HG03378 (cell line): ENCODE results near the gene NELFB.
"Not testable (repeated sequence)": the region's sequence is repeated elsewhere in the genome, so short reads cannot be mapped to it uniquely, and the experiment has no call there.

Experiments used
- ATAC-seq: cut with Tn5 transposase; IDR thresholded peaks from one replicate; pipeline ENCODE4 v1.9.1; 2021; ENCODE audit warnings: mild to moderate bottlenecking, moderate library complexity; ENCODE audit not compliant: unreplicated experiment

The NELFB gene

GRCh38 chr9:137247135-137247915, 7.8 kb upstream of the NELFB start:
- ATAC-seq, result no peak

GRCh38 chr9:137247916-137248175, 7.3 kb upstream of the NELFB start:
- no peak for ATAC-seq

DNA sequence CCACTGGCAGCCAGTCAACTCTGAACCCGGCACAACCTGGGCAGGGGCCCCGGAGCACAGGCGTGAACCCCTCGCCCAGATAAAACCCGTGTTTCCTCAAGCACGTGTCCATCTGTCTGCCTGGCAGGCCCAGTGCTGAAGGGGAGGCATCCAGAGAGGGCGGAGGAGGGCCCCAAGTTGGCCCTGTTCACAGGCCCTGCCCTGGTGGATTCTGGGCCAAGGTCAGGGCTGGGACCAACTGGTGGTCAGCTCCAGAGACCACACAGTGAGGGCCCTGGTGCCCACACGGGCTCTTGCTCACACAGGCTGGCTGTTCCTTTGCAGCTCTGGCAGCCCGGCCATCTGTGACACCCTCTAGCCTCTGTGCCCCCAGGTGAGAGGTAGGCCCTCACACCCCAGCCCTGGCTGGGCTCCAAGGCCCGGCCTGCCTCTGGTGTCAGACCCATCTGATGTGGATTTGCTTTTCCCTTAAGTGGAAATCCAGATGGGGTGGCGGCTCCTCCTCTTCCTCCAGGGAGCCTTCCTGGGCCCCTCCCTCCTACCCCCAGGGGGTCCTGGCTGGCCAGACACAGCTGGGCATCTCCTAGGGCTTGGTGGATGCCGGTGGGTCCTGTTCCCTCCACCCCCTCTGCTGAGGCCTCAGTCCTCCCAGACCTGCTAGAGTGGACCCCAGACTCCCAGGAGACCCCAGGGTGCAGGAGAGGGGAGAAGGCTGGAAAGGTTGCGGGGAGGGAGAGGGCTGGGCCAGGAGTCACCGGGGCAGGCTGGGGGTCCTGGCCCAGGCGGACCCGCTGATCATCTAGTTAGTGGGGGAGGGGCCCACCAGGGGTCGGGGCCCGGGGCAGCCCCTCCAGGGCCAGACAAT, 4.6 kb upstream of the NELFB start:
- ATAC-seq, result no peak

DNA sequence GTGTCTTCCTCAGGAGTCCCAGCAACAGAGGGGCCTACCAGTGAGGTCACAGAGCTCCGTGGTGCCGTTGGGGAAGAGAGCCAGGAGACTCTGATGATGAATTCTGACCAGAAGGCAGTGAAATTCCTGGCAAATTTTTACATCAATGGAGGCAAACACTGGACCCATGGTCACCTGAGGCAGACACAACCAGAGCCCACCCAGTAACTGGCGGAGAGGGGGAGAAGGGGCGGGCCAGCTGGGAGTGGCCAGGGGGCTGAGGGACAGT, 4.0 kb upstream of the NELFB start, which contains the start of gene STPG3:
Gene STPG3 (plus strand): TSS at position 93 of the 268 bp plus-strand sequence. CDS start 1 bp downstream, at position 94.
- no peak for ATAC-seq

DNA sequence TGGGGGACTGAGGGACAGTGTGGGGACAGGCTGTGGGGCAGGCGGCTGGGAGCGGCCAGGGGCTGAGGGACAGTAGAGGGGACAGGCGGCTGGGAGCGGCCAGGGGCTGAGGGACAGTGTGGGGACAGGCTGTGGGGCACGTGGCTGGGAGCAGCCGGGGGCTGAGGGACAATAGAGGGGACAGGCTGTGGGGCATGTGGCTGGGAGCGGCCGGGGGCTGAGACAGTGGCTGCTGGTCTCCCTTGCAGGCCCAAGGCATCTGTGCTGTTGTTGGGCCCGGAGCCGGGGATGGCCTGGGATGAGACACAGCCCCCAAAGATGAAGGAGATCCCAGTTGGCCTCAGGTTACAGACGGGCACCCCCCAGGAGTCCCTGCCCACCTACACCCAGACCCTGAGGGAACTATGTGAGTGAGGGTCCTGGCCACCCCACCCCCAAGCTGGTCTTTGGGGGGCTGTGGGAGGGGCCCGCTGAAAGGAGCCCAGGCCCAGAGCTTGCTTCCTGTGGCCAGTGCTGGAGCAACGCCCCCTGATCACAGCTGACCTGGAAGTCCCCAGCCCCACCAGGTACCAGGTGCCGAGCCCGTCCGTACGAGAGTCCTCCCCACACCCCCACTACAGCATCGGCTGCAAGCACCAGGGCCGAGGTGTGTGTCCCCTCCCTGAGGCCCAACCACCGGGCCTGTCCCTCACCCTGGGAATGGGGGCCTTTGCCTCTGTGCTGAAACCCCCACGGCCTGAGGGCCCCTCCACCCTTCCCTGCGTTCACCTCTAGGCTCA, 3.4 kb upstream of the NELFB start:
- ATAC-seq, result no peak

DNA sequence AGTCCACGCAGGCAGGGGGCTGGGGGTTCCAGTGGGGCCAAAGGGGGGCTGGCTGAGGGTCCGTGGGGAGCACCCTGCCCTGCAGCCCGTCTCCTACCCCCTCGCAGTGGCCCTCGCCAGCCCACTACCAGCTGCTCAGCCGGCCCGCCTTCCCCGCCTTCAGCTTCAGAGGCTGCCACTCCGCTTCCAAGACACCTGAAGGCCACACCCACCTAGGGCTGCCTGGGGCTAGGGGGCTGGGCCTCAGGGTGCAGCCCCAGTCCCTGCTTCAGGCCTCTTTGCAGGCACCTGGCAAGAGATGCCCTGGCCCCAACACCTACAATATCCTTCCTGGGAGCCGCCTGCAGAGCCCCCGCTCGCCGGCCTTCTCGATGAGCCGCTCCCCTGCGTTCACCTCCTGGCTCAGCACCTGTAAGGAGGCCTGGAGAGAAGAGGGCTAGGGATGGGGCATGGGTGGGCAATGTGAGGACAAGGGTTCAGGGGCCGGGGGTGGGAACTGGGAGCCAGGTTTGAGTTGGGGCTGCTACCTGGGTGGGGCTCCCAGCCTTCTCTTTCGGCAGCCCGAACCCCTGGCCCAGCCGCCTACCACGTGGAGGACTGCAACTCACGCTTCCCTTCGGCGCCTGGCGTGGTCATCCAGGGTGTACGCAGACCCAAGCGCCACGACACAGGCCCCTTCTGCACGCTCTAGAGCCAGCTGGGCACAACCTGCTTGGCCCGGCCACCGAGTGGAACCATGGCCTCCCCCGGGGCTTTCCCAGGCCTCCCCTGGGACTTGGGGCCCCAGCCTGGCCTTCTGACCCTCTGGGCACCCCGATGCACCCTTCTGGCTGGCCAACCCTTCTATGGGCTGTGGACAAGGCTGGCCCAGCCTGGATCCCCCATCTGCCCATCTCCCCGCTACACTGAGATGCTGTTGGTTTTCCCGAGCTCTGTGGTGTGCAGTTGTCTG, 2.3 kb upstream of the NELFB start:
- ATAC-seq, result no peak

GRCh38 chr9:137253717-137254623, 1.2 kb upstream of the NELFB start:
- no peak for ATAC-seq

DNA sequence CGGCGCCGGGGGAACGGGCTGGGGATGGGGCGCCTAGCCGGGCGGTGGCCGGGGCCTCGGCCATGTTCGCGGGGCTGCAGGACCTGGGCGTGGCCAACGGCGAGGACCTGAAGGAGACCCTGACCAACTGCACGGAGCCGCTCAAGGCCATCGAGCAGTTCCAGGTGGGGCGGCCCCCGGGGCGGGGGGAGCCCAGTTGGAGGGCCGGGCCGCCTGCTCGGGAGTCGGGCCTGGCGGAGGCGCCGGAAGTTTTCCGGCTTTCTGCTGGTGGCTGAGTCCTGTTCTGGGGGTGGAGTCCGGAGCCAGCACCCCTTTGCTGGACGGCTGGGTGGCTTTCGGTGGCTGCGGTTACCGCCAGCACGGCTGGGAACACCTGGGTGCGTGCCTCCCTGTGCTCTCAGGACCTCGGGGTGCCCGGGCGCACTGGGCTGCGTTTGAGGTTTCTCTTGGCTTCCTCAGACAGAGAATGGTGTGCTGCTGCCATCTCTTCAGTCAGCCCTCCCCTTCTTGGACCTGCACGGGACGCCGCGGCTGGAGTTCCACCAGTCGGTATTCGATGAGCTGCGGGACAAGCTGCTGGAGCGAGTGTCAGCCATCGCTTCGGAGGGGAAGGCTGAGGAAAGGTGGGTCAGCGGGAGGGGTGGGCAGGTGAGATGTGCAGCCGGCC, 454 bp downstream of the NELFB start:
- peak; percentile 10 for ATAC-seq

- ATAC-seq, result no peak
Measured at GRCh38 chr9:137256362-137256761, 1.2 kb downstream of the NELFB start.

- no peak for ATAC-seq
Measured at GRCh38 chr9:137256856-137257255, 1.7 kb downstream of the NELFB start.

DNA sequence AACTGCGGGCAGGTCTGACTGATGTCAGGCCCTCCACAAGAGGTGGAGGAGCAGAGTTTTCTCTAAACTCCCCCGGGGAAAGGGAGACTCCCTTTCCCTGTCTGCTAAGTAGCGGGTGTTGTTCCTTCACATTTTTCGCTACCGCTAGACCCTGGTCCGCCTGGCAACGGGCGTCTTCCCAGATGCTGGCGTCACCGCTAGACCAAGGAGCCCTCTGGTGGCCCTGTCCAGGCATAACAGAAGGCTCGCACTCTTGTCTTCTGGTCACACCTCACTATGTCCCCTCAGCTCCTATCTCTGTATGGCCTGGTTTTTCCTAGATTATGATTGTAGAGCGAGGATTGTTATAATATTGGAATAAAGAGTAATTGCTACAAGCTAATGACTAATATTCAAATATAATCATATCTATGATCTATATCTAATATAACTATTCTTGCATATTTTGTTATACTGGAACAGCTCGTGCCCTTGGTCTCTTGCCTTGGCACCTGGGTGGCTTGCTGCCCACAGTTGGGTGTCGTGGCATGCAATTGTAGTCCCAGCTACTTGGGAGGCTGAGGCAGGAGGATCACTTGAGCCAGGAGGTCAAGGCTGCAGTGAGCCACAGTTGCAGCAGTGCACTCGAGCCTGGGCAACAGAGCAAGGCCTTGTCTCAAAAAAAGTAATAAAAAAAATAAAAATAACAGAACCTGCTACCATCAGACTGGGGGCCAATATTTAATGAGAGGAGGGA, 7.2 kb downstream of the NELFB start:
- not testable (repeated sequence) for ATAC-seq

DNA sequence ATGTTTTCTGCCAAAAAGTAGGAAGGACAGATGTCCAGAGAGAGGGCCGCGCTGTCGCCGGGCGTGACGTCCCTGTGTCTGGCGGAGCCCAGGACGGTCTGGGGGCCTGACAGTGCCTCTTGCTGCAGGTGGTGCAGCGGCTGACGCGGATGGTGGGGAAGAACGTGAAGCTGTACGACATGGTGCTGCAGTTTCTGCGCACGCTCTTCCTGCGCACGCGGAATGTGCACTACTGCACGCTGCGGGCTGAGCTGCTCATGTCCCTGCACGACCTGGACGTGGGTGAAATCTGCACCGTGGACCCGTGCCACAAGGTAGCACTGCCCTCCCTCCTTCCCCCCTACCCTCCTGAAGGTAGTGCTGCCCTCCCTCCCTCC, 7.8 kb downstream of the NELFB start:
- no peak for ATAC-seq

DNA sequence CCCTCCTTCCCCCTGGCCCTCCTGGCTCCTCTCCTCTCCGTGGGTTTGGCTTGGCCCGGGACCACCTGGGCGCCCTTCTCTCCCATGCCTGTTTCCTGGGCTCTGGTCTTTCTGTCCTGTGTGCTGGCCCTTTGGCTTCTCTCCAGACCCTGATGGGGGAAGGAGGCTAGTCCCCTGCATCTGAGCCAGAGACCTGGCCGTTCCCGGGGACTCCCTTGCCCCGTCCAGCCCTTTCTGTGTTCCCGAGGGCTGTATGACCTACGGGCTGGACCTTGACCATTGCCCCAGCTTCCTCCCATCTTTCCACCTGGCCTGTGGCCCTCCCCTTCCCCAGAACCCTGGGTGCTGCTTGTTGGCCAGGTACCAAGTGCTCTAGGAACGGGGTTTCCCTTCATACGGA, 8.4 kb downstream of the NELFB start:
- ATAC-seq, result no peak

- no peak for ATAC-seq
Measured at GRCh38 chr9:137264067-137264466, 8.9 kb downstream of the NELFB start.

- no peak for ATAC-seq
Measured at GRCh38 chr9:137265496-137266161, 10.5 kb downstream of the NELFB start.

GRCh38 chr9:137266162-137266527, 11.0 kb downstream of the NELFB start:
- no peak for ATAC-seq

DNA sequence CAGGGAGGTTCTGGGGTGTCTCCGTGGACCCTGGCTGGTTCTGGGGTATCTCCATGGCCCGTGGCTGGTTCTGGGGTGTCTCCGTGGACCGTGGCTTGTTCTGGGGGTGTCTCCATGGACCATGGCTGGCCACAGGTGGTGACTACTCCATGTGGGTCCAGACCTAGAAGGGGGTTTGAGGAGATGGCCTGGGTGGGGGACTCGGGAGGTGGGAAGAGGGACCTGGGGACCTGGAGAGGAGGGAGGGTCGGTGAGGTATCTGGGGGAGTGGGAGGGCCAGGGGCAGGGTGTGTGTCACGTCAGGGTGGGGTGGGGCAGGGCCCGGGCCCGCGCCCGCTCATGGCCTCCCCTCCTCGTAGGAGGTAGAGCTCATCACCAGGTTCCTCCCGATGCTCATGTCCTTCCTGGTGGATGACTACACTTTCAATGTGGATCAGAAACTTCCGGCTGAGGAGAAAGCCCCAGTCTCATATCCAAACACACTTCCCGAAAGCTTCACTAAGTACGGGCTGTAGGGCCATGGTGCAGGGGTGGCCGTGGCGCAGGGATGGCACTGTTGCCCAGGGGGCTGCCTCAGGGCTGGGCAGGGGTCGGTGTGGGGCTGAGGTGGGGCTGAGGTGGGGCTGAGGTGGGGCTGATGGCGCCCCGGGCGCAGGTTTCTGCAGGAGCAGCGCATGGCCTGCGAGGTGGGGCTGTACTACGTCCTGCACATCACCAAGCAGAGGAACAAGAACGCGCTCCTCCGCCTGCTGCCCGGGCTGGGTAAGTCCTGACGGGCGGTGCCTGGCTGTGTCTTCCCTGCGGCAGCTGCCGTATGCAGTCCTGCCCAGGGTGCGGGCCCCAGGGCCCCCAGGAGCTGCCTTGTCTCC, 11.7 kb downstream of the NELFB start:
- ATAC-seq, result no peak
